Effector memory CD4-positive, alpha-beta T cell (primary cell): ENCODE data around the gene GRID2.

Experiments
- DNase-seq, 3 donors: peaks; one replicate each; pipeline ENCODE4 v3.0.0-alpha.2; 2020
- H3K27ac ChIP-seq: 2 replicates; pipeline ENCODE4 v1.7.0; 2013; ENCODE audit warnings: mild to moderate bottlenecking, low read length, moderate library complexity; ENCODE audit not compliant: insufficient read depth, poor library complexity, severe bottlenecking
- H3K27me3 ChIP-seq: replicated peaks from 2 replicates; pipeline ENCODE4 v1.7.0; 2013; ENCODE audit warnings: mild to moderate bottlenecking, low read length; ENCODE audit not compliant: insufficient read depth, control insufficient read depth, poor library complexity, severe bottlenecking
- H3K36me3 ChIP-seq: 2 replicates; pipeline ENCODE4 v1.7.0; 2013; ENCODE audit warnings: mild to moderate bottlenecking, low read length, moderate library complexity; ENCODE audit not compliant: control insufficient read depth, insufficient read depth
- H3K4me1 ChIP-seq: 2 replicates; pipeline ENCODE4 v1.7.0; 2013; ENCODE audit warnings: low read length, mild to moderate bottlenecking; ENCODE audit not compliant: control insufficient read depth, insufficient read depth, poor library complexity, severe bottlenecking
- H3K4me3 ChIP-seq: 2 replicates; pipeline ENCODE4 v1.7.0; 2013; ENCODE audit warnings: low read length, low read depth, mild to moderate bottlenecking; ENCODE audit not compliant: insufficient read depth, poor library complexity, severe bottlenecking
- H3K9me3 ChIP-seq: 2 replicates; pipeline ENCODE4 v1.7.0; 2013; ENCODE audit warnings: mild to moderate bottlenecking, low read length, moderate library complexity; ENCODE audit not compliant: control insufficient read depth

GRID2 gene

DNA sequence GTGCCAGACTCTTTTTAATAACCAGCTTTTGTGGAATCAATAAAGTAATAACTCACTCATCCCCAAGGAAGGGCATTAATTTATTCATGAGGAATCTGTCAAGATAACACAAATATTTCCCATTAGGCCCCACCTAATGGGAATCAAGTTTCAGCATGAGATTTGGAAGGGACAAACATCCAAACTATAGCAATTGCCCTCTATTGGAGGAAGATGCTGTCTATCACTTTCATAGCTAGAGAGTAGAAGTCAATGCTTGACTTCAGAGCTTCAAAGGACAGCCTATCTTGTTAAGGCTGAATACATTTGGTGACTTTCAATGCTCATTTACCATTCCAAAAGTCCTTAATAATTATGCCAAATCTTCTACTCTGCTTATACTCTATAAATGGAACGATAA is 1439.9 kb downstream of the GRID2 start:
- Histone ChIP-seq H3K4me1 (no peaks in the 10 kb centered on the region), H3K27me3 (no peaks in the 10 kb centered on the region), H3K4me3 (no peak overlapping the region), H3K9me3 (no peaks in the 10 kb centered on the region), H3K27ac (no peak overlapping the region), H3K36me3 (no peaks in the 10 kb centered on the region)
- no peak for DNase-seq

DNA sequence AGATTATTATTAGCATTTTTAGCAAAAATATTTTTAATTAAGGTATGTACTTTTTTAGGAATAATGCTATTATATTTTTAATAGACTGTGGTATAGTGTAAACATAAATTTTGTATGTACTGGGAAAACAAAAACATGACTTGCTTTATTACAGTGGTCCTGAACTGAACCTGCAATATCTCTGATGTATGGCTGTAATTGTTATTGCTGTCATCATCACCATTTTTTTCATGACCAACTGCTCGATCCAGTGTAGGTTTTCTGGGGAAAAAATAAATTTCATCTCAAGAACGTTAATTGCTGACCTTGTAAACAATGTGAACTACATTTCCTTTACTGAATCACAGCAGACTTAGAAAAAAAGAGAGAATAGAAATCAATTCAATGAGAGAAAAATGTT is 1441.2 kb downstream of the GRID2 start:
- Histone ChIP-seq H3K27me3 (no peaks in the 10 kb centered on the region), H3K36me3 (no peaks in the 10 kb centered on the region), H3K4me1 (no peaks in the 10 kb centered on the region), H3K9me3 (no peaks in the 10 kb centered on the region), H3K4me3 (no peak overlapping the region), H3K27ac (no peak overlapping the region)
- no peak for DNase-seq

DNA sequence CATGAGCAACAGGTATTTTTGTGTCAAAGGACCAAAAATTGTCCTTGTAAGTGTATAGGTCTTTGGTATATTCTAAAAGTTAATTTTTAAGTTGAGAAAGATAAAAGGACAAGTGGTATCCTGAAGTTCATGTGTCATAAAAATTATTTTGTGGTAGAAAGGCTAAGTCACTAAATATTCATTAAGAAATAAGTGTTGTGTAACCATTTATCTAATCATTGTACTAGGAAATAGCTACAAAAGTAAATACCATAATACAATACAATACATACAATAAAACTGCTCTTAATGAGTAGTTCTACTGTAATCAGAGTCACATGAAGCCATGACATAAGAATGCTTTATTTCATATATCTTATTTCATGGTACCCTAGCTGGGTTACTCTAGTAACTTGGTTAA is 1442.3 kb downstream of the GRID2 start:
- Histone ChIP-seq H3K4me1 (no peaks in the 10 kb centered on the region), H3K9me3 (no peaks in the 10 kb centered on the region), H3K4me3 (no peak overlapping the region), H3K36me3 (no peaks in the 10 kb centered on the region), H3K27ac (no peak overlapping the region), H3K27me3 (no peaks in the 10 kb centered on the region)
- DNase-seq = no peak

DNA sequence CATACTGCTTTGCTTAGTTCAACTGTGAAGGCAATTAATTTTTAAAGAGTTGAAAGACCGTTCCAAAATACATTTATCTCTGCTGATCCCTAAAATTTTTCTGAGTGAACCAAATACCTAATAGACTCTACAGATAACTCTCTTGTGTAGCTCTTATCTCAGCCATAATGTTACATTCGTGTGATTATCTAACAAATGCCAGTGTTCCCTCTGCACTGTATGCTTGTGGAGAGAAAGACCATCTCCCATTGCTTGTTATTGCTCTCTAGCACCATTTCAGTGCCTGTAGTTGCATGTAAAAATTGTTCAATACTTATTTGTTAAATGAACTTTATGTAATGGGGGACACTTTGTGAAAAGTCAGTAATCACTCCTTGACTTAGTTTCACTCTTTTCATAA is 1443.5 kb downstream of the GRID2 start:
- H3K27me3 ChIP-seq = no peaks in the 10 kb centered on the region
- no peaks in the 10 kb centered on the region for H3K9me3 ChIP-seq
- no peak for DNase-seq

DNA sequence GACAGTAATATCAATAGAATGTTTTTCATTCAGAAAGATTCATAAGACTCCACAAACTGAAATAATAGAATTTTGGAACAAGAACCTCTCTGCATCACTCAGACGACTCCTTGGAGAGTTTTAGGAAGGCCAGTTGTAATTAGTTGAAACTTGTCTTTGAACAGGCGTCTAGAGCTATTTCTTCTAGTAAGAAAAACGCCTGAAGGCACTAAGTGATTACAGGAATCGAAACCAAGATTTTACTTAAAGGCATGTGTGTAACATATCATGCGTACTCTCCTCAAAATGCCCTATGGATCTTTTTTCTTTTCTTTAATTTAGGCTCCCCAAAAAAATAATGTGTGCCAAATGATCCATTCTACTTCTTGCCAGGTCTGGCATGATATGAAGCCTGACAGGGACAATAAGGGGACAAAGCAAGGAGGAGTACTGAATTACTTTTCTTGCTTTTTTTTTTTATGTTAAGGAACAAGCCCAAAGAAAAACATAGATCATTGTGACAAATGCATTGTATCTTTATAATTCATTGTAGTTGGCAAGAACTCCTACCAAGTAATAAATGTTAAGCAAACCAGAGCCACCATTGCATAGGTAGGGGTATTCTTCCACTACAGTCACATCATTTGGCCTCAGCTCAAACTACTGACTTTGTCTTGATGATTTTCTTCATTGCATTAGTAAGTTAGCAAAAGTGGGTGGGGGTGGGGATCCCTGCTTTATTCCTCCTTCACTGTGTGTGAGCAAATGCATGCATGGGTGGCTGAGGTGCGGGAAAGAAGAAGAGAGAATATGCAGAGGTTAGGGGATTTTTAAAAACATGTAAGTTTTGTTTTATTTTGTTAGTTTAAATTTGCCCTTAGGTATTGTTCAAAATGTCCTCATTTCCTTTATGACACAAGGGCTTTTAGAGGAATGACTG is 1444.9 kb downstream of the GRID2 start:
- Histone ChIP-seq H3K27me3 (no peaks in the 10 kb centered on the region), H3K4me1 (no peaks in the 10 kb centered on the region), H3K4me3 (no peak overlapping the region), H3K27ac (no peak overlapping the region), H3K9me3 (no peaks in the 10 kb centered on the region), H3K36me3 (no peaks in the 10 kb centered on the region)
- no peak for DNase-seq

More for the DNA sequence above, 1443.5 kb downstream of the GRID2 start:
- Histone ChIP-seq H3K4me3 (no peak overlapping the region), H3K36me3 (no peaks in the 10 kb centered on the region), H3K27ac (no peak overlapping the region), H3K4me1 (no peaks in the 10 kb centered on the region)

DNA sequence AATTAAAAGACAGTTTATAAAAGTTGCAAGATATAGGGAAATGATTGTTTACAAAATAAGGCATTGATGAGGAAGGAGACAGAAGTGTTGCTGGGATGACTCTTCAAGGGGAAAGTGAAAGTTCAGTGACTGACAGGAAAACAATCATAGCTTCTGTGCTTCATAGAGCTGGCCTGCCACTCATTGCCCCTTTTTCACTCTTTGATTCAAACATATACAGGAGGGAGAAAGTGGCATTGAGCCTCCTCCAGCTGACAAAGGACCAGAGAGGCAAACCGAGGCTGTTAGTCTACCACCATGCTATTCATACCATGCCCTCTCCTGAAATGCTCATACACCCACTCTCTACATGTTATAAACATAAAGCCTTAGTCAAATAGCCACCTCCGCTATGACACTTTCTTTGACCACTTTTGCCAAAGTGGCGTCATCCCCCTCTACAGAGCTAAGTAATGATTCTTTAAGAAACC is 1445.6 kb downstream of the GRID2 start:
- Histone ChIP-seq H3K36me3 (no peaks in the 10 kb centered on the region), H3K4me1 (no peaks in the 10 kb centered on the region), H3K4me3 (no peak overlapping the region), H3K27ac (no peak overlapping the region), H3K27me3 (no peaks in the 10 kb centered on the region), H3K9me3 (no peaks in the 10 kb centered on the region)
- DNase-seq = no peak

DNA sequence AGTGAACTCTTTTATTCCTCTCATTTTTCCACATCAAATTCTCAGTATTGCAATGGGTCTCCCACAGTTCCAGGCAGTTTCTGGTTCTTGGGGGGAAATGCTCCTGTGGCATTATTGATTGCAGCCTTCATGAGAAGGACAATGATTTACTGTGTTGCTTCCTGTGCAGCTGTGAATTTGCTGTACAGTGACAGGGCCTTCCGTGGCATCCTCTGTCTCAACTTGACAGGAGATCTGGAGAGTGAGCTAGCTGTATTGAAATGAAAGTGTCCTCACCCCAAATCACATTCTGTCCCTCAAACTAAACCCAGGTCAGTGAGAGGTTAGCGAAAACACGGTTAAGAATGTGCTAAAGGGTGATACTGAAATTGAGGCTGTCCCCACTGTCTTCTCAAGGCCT is 1447.6 kb downstream of the GRID2 start:
- H3K27ac ChIP-seq = no peak overlapping the region
- no peak for DNase-seq
- H3K27me3 ChIP-seq = no peaks in the 10 kb centered on the region
- no peaks in the 10 kb centered on the region for H3K4me1 ChIP-seq
- no peak overlapping the region for H3K4me3 ChIP-seq
- H3K36me3 ChIP-seq = no peaks in the 10 kb centered on the region
- H3K9me3 ChIP-seq = no peaks in the 10 kb centered on the region

DNA sequence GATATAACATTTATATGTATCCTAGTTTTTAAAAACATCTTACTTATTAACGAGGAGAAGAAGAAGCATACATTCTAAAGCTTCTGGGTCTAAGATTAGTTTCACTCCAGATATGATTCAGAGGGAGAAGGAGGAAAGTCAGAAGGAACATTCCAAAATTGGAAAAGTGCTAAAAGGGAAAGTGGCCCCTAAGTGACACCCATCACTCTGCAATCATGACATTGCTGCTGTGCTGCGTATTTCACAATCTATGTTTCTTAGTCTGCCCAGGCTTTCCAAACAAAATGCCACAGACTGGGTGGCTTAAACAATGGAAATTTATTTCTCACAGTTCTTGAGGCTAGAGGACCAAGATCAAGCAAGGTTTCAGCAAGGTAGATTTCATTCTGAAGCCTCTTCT is 1452.3 kb downstream of the GRID2 start:
- no peak overlapping the region for H3K4me3 ChIP-seq
- H3K27me3 ChIP-seq = no peaks in the 10 kb centered on the region
- H3K27ac ChIP-seq = no peak overlapping the region
- no peaks in the 10 kb centered on the region for H3K4me1 ChIP-seq
- no peak for DNase-seq
- no peaks in the 10 kb centered on the region for H3K36me3 ChIP-seq
- no peaks in the 10 kb centered on the region for H3K9me3 ChIP-seq

DNA sequence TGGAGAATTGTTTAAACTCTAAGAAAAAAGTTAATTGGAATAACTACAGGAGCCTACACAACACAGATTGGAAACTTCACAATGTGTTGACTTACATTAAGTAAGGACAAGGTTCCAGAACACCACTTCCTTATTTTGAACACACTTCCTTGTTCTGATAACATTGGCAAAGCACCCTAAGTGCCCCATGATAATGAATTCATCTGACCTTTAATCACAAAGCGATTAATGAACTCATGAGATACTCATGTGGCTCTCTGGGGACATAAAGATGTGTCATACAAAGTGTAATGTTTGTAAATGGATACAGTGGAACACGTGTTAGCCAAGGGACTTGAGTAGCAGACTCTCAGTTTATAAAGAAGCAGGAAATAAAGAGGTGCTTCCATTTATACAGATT is 1455.7 kb downstream of the GRID2 start:
- Histone ChIP-seq H3K27ac (no peak overlapping the region), H3K4me3 (no peak overlapping the region), H3K4me1 (no peaks in the 10 kb centered on the region), H3K36me3 (no peaks in the 10 kb centered on the region), H3K9me3 (no peaks in the 10 kb centered on the region), H3K27me3 (no peaks in the 10 kb centered on the region)
- no peak for DNase-seq

DNA sequence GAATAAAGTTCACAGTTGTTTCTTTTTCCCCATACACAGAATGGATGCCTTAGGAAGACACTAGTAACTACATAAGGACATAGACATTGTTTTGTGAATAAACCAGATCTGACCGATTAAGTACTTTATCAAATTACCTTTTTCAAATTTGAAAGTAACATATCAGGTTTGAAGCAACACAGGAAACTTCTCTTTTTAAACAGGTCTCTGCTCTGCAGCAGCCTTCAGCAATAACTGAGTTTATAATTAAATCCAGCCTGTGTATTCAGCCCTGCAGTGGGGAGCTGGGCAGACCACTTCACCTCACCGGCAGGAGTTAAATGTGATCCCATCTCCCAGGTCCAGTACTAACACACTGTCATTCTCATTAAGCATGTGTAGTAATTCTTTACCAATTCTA is 1456.5 kb downstream of the GRID2 start:
- no peaks in the 10 kb centered on the region for H3K4me1 ChIP-seq
- no peaks in the 10 kb centered on the region for H3K36me3 ChIP-seq
- DNase-seq = no peak
- no peaks in the 10 kb centered on the region for H3K9me3 ChIP-seq
- H3K27me3 ChIP-seq = no peaks in the 10 kb centered on the region
- H3K27ac ChIP-seq = no peak overlapping the region
- no peak overlapping the region for H3K4me3 ChIP-seq
